KMS-11 (cell line): ENCODE results near the gene NIPSNAP3A.
A peak's percentile ranks its signal among the peaks of the same experiment; 100 is the strongest.
"Not testable (repeated sequence)": the region's sequence is repeated elsewhere in the genome, so short reads cannot be mapped to it uniquely, and the experiment has no call there.

Source experiments
- H2AFZ ChIP-seq: fragments of 200-600 bp; sonication (generic); 2 replicates; pipeline ENCODE4 v1.6.1; 2016; ENCODE audit warnings: antibody characterized with exemption, mixed run types, low read depth
- H3K27ac ChIP-seq: fragments of 200-600 bp; sonication (generic); 2 replicates; pipeline ENCODE4 v1.6.1; 2016; ENCODE audit warnings: mild to moderate bottlenecking, mixed run types
- H3K27me3 ChIP-seq: fragments of 200-600 bp; sonication (generic); 2 replicates; pipeline ENCODE4 v1.6.1; 2017; ENCODE audit warnings: mild to moderate bottlenecking, low read depth, mixed run types, moderate library complexity; ENCODE audit not compliant: insufficient read depth
- H3K36me3 ChIP-seq: fragments of 200-600 bp; sonication (generic); 2 replicates; pipeline ENCODE4 v1.6.1; 2017; ENCODE audit warnings: mild to moderate bottlenecking, mixed run types; ENCODE audit not compliant: insufficient read depth
- H3K4me1 ChIP-seq: fragments of 200-600 bp; sonication (generic); 2 replicates; pipeline ENCODE4 v1.6.1; 2016; ENCODE audit warnings: mild to moderate bottlenecking, low read depth, mixed run types; ENCODE audit not compliant: poor library complexity, severe bottlenecking
- H3K4me2 ChIP-seq: fragments of 200-600 bp; sonication (generic); 2 replicates; pipeline ENCODE4 v1.7.0; 2016; ENCODE audit warnings: mild to moderate bottlenecking, mixed run types
- H3K4me3 ChIP-seq: fragments of 200-600 bp; sonication (generic); IDR thresholded peaks from 2 replicates; pipeline ENCODE4 v1.6.1; 2017; ENCODE audit warnings: low read depth, low read length, mixed read lengths; ENCODE audit not compliant: insufficient read depth
- H3K79me2 ChIP-seq: fragments of 200-600 bp; sonication (generic); 2 replicates; pipeline ENCODE4 v1.6.1; 2016; ENCODE audit warnings: low read depth, mixed run types; ENCODE audit not compliant: insufficient read depth
- H3K9ac ChIP-seq: fragments of 200-600 bp; sonication (generic); 2 replicates; pipeline ENCODE4 v1.6.1; 2016; ENCODE audit warnings: mild to moderate bottlenecking, mixed run types
- H4K20me1 ChIP-seq: fragments of 200-600 bp; sonication (generic); 2 replicates; pipeline ENCODE4 v1.6.1; 2016; ENCODE audit warnings: mild to moderate bottlenecking, mixed run types; ENCODE audit not compliant: insufficient read depth
- TF ChIP-seq, protein P1 (sequence below): fragments of 200-600 bp; sonication (generic); conservative IDR thresholded peaks from 2 replicates; pipeline ENCODE4 v1.6.1; 2017; ENCODE audit warnings: low read depth, mild to moderate bottlenecking, antibody characterized with exemption, low read length, moderate library complexity, mixed read lengths

The NIPSNAP3A gene

GRCh38 chr9:104747565-104748358 lies at the start of gene NIPSNAP3A:
Gene NIPSNAP3A, plus strand, starts transcription at chr9:104747683. Its CDS starts 110 bp downstream, at chr9:104747793.
- Histone ChIP-seq H2AFZ (peak within 1 kb of the TSS; percentile 94), H4K20me1 (no peaks in the 10 kb centered on the region), H3K36me3 (no peaks in the 10 kb centered on the region), H3K27ac (peak within 1 kb of the TSS; percentile 75), H3K79me2 (no peaks in the 10 kb centered on the region), H3K4me3 (peak within 1 kb of the TSS; percentile 35), H3K9ac (peak within 1 kb of the TSS; percentile 73), H3K4me1 (peaks cover 35% of the 10 kb centered on the region), H3K27me3 (no peaks in the 10 kb centered on the region), H3K4me2 (peak within 1 kb of the TSS; percentile 77)
- TF ChIP-seq, protein P1, sequence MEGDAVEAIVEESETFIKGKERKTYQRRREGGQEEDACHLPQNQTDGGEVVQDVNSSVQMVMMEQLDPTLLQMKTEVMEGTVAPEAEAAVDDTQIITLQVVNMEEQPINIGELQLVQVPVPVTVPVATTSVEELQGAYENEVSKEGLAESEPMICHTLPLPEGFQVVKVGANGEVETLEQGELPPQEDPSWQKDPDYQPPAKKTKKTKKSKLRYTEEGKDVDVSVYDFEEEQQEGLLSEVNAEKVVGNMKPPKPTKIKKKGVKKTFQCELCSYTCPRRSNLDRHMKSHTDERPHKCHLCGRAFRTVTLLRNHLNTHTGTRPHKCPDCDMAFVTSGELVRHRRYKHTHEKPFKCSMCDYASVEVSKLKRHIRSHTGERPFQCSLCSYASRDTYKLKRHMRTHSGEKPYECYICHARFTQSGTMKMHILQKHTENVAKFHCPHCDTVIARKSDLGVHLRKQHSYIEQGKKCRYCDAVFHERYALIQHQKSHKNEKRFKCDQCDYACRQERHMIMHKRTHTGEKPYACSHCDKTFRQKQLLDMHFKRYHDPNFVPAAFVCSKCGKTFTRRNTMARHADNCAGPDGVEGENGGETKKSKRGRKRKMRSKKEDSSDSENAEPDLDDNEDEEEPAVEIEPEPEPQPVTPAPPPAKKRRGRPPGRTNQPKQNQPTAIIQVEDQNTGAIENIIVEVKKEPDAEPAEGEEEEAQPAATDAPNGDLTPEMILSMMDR = no peak

- Histone ChIP-seq H4K20me1 (no peaks in the 10 kb centered on the region), H3K27me3 (no peaks in the 10 kb centered on the region), H3K79me2 (no peaks in the 10 kb centered on the region), H3K27ac (no peak overlapping the region), H3K4me3 (no peak overlapping the region), H2AFZ (no peak overlapping the region), H3K4me1 (no peaks in the 10 kb centered on the region), H3K36me3 (no peaks in the 10 kb centered on the region), H3K9ac (no peak overlapping the region), H3K4me2 (no peak overlapping the region)
- TF ChIP-seq, protein P1 = no peak
Observed at GRCh38 chr9:104700306-104700705, 47.2 kb upstream of the NIPSNAP3A start.

- not testable (repeated sequence) for H3K4me3 ChIP-seq, H3K27me3 ChIP-seq, H3K4me1 ChIP-seq, H3K27ac ChIP-seq, H3K36me3 ChIP-seq, H2AFZ ChIP-seq, H3K4me2 ChIP-seq, H4K20me1 ChIP-seq, H3K79me2 ChIP-seq, H3K9ac ChIP-seq
Observed at GRCh38 chr9:104708737-104709136, 38.7 kb upstream of the NIPSNAP3A start.

DNA sequence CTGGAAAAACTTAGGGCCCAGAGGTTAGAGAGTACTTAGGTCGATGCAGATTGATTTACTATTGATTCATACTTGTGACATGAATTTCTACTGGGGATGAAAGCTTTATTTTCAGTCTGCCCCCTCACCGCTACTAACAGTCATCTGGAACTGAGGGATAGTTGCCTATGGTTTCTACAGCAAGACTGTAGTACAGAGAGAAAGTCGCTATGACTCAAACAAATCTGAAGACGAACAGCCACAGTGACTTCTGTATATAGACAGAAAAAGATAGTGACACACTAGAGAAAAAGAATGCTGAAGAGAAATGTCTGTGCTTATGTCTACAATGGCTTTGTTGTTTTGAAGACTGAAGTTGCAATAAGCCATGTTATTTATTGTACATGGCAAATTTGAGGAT lies 35.9 kb upstream of the NIPSNAP3A start:
- H3K4me1 ChIP-seq = no peaks in the 10 kb centered on the region
- H3K27me3 ChIP-seq = no peaks in the 10 kb centered on the region
- H3K27ac ChIP-seq = no peak overlapping the region
- no peaks in the 10 kb centered on the region for H4K20me1 ChIP-seq
- no peak overlapping the region for H2AFZ ChIP-seq
- H3K36me3 ChIP-seq = no peaks in the 10 kb centered on the region
- no peaks in the 10 kb centered on the region for H3K79me2 ChIP-seq
- H3K9ac ChIP-seq = no peak overlapping the region
- no peak overlapping the region for H3K4me3 ChIP-seq
- H3K4me2 ChIP-seq = no peak overlapping the region
- TF ChIP-seq, protein P1 = no peak

DNA sequence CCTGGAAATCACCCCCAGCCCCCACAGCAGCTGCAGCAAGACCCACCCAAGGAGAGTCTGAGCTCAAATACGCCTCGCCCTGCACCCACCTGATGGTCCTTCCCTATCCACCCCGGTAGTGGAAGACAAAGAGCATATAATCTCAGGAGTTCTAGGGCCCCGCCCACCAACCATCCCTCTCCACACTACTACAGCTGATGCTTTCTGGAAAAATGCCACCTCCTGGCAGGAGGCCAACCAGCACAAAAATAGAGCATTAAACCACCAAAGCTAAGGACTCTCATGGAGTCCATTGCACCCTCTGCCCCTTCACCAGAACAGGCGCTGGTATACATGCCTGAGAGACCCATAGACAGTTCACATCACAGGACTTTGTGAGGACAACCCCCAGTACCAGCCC lies 22.5 kb upstream of the NIPSNAP3A start:
- no peaks in the 10 kb centered on the region for H3K27me3 ChIP-seq
- H3K4me3 ChIP-seq = no peak overlapping the region
- TF ChIP-seq, protein P1 = no peak
- H3K9ac ChIP-seq = no peak overlapping the region
- H3K27ac ChIP-seq = no peak overlapping the region
- H2AFZ ChIP-seq = no peak overlapping the region
- H4K20me1 ChIP-seq = no peaks in the 10 kb centered on the region
- no peak overlapping the region for H3K4me2 ChIP-seq
- H3K79me2 ChIP-seq = no peaks in the 10 kb centered on the region
- no peaks in the 10 kb centered on the region for H3K4me1 ChIP-seq
- no peaks in the 10 kb centered on the region for H3K36me3 ChIP-seq
